WI38 (cell line): Measurements from ENCODE around the gene MAP4K5.

Source experiments
- H3K4me3 ChIP-seq: 2 replicates; pipeline ENCODE4 v1.5.1; 2011; ENCODE audit warnings: low read depth, mild to moderate bottlenecking, control low read depth, low read length
- CTCF ChIP-seq: IDR thresholded peaks from 2 replicates; pipeline ENCODE4 v1.5.1; 2012; ENCODE audit warnings: low read depth, mild to moderate bottlenecking, control low read depth, low read length

MAP4K5 gene

GRCh38 chr14:50400461-50400860, 131.9 kb downstream of the MAP4K5 start:
- H3K4me3 ChIP-seq, result no peak overlapping the region
- no peak for TF ChIP-seq CTCF

- TF ChIP-seq CTCF, result no peak
These were observed 132.9 kb downstream of the MAP4K5 start for GRCh38 chr14:50399251-50400032.

GRCh38 chr14:50398189-50398580, 134.2 kb downstream of the MAP4K5 start:
- H3K4me3 ChIP-seq, result no peak overlapping the region
- no peak for TF ChIP-seq CTCF

More at GRCh38 chr14:50399251-50400032, 132.9 kb downstream of the MAP4K5 start:
- peak overlapping the region; percentile 11; the same call in 1 of the 2 replicates for H3K4me3 ChIP-seq

- H3K4me3 ChIP-seq, result peak overlapping the region; percentile 64
- TF ChIP-seq CTCF, result no peak
These were observed 134.8 kb downstream of the MAP4K5 start for GRCh38 chr14:50397390-50398188.

- H3K4me3 ChIP-seq, result peak within 1 kb of the TSS; percentile 64
These were observed 135.6 kb downstream of the MAP4K5 start, which contains the start of gene CDKL1 for GRCh38 chr14:50396631-50397389. CDKL1 (minus strand) TSS chr14:50396881; CDS start chr14:50395868, 1,013 bp downstream.

GRCh38 chr14:50395448-50395847, 136.9 kb downstream of the MAP4K5 start:
- no peak for TF ChIP-seq CTCF
- peak overlapping the region; percentile 64 for H3K4me3 ChIP-seq

More at GRCh38 chr14:50396631-50397389, 135.6 kb downstream of the MAP4K5 start, which contains the start of gene CDKL1:
- TF ChIP-seq CTCF, result no peak
